WTC11 (cell line): ENCODE measurements around the gene SH3PXD2A. TPM values are rescaled to one million over a fixed set of nuclear protein-coding genes. Genes with fewer than 3 reads are reported as not detected.

Experiments used
- ATAC-seq: fragments of 200-7000 bp; cut with Tn5 transposase; 2 replicates; pipeline ENCODE4 v1.10.0; 2021; ENCODE audit warnings: mild to moderate bottlenecking, moderate library complexity
- CTCF ChIA-PET: fragments of 300-600 bp; sonication (Branson Sonifier 250); formaldehyde crosslinking; loops from one replicate; lab custom pipeline; 2021; ENCODE audit warnings: antibody characterized with exemption; lab: Charles Lee
- POLR2A ChIA-PET: fragments of 350-600 bp; sonication (Branson Sonifier 250); formaldehyde crosslinking; loops from one replicate; lab custom pipeline; 2021; ENCODE audit warnings: antibody characterized with exemption; lab: Charles Lee
- DNase-seq: peaks from one replicate; pipeline ENCODE4 v3.0.0; 2021; ENCODE audit warnings: low spot score
- H3K27ac Mint-ChIP-seq: 2 replicates; pipeline ENCODE4 v1.8.0; 2021; ENCODE audit warnings: mixed read lengths
- H3K27me3 Mint-ChIP-seq: 2 replicates; pipeline ENCODE4 v1.8.0; 2021; ENCODE audit warnings: low read depth, mild to moderate bottlenecking, moderate library complexity, mixed read lengths
- H3K36me3 Mint-ChIP-seq: 2 replicates; pipeline ENCODE4 v1.8.0; 2021; ENCODE audit warnings: mixed read lengths
- H3K4me1 Mint-ChIP-seq: 2 replicates; pipeline ENCODE4 v1.8.0; 2022; ENCODE audit warnings: mixed read lengths
- H3K4me3 Mint-ChIP-seq: 2 replicates; pipeline ENCODE4 v1.8.0; 2021; ENCODE audit warnings: mild to moderate bottlenecking, moderate library complexity, mixed read lengths
- H3K9me3 Mint-ChIP-seq: 2 replicates; pipeline ENCODE4 v1.8.0; 2021; ENCODE audit warnings: mixed read lengths
- AFF4 ChIP-seq: sonication (generic); formaldehyde crosslinking; IDR thresholded peaks from 2 replicates; pipeline ENCODE4 v1.8.1; 2023; ENCODE audit warnings: mild to moderate bottlenecking, missing genetic modification reagents, borderline replicate concordance
- ATF6 ChIP-seq: sonication (generic); formaldehyde crosslinking; IDR thresholded peaks from 2 replicates; pipeline ENCODE4 v1.8.1; 2023; ENCODE audit warnings: mild to moderate bottlenecking, missing genetic modification reagents
- CREM ChIP-seq: sonication (generic); formaldehyde crosslinking; IDR thresholded peaks from 2 replicates; pipeline ENCODE4 v1.8.1; 2022; ENCODE audit warnings: mild to moderate bottlenecking, missing genetic modification reagents, moderate library complexity
- E2F5 ChIP-seq: sonication (generic); formaldehyde crosslinking; IDR thresholded peaks from 2 replicates; pipeline ENCODE4 v1.8.1; 2022; ENCODE audit warnings: mild to moderate bottlenecking, moderate library complexity, missing genetic modification reagents
- EMX1 ChIP-seq: fragments of 250-450 bp; sonication (Bioruptor Pico); IDR thresholded peaks from 2 replicates; pipeline ENCODE4 v1.8.0; 2021; ENCODE audit warnings: mild to moderate bottlenecking
- ERG ChIP-seq: fragments of 250-450 bp; sonication (Bioruptor Pico); IDR thresholded peaks from 2 replicates; pipeline ENCODE4 v1.8.0; 2021; ENCODE audit warnings: mild to moderate bottlenecking
- FOXK1 ChIP-seq: sonication (generic); formaldehyde crosslinking; IDR thresholded peaks from 2 replicates; pipeline ENCODE4 v1.8.0; 2022; ENCODE audit warnings: mild to moderate bottlenecking, moderate library complexity, missing genetic modification reagents
- GTF2I ChIP-seq: fragments of 250-450 bp; sonication (Bioruptor Pico); conservative IDR thresholded peaks from 2 replicates; pipeline ENCODE4 v1.4.0; 2021; ENCODE audit warnings: mild to moderate bottlenecking
- HMGA2 ChIP-seq: fragments of 250-450 bp; sonication (Bioruptor Pico); IDR thresholded peaks from 2 replicates; pipeline ENCODE4 v1.4.0; 2021; ENCODE audit warnings: mild to moderate bottlenecking, moderate library complexity
- MYBL2 ChIP-seq: sonication (generic); formaldehyde crosslinking; IDR thresholded peaks from 2 replicates; pipeline ENCODE4 v1.8.1; 2023; ENCODE audit warnings: mild to moderate bottlenecking, moderate library complexity, missing genetic modification reagents
- NFATC4 ChIP-seq: fragments of 250-450 bp; sonication (Bioruptor Pico); IDR thresholded peaks from 2 replicates; pipeline ENCODE4 v1.9.0; 2021; ENCODE audit warnings: mild to moderate bottlenecking
- NFYB ChIP-seq: sonication (generic); formaldehyde crosslinking; conservative IDR thresholded peaks from 2 replicates; pipeline ENCODE4 v1.8.0; 2022; ENCODE audit warnings: low read depth, missing genetic modification reagents
- NR2C2 ChIP-seq: sonication (generic); formaldehyde crosslinking; IDR thresholded peaks from 2 replicates; pipeline ENCODE4 v1.8.0; 2022; ENCODE audit warnings: mild to moderate bottlenecking, missing genetic modification reagents
- NR3C1 ChIP-seq: sonication (generic); formaldehyde crosslinking; conservative IDR thresholded peaks from 2 replicates; pipeline ENCODE4 v1.8.1; 2023; ENCODE audit warnings: low read depth, mild to moderate bottlenecking, missing genetic modification reagents
- RELA ChIP-seq: sonication (generic); formaldehyde crosslinking; IDR thresholded peaks from 2 replicates; pipeline ENCODE4 v1.8.1; 2022; ENCODE audit warnings: missing genetic modification reagents, mild to moderate bottlenecking, borderline replicate concordance
- SMAD4 ChIP-seq: sonication (generic); formaldehyde crosslinking; IDR thresholded peaks from 2 replicates; pipeline ENCODE4 v1.8.0; 2022; ENCODE audit warnings: mild to moderate bottlenecking, missing genetic modification reagents
- SP1 ChIP-seq: sonication (generic); formaldehyde crosslinking; conservative IDR thresholded peaks from 2 replicates; pipeline ENCODE4 v1.8.1; 2022; ENCODE audit warnings: missing genetic modification reagents
- TCF7 ChIP-seq: sonication (generic); formaldehyde crosslinking; IDR thresholded peaks from 2 replicates; pipeline ENCODE4 v1.8.0; 2022; ENCODE audit warnings: mild to moderate bottlenecking, low read depth, missing genetic modification reagents, moderate library complexity
- USF1 ChIP-seq: sonication (generic); formaldehyde crosslinking; IDR thresholded peaks from 2 replicates; pipeline ENCODE4 v1.8.0; 2022; ENCODE audit warnings: mild to moderate bottlenecking, missing genetic modification reagents
- USF2 ChIP-seq: sonication (generic); formaldehyde crosslinking; IDR thresholded peaks from 2 replicates; pipeline ENCODE4 v1.8.1; 2023; ENCODE audit warnings: mild to moderate bottlenecking, missing genetic modification reagents, moderate library complexity
- ZBTB21 ChIP-seq: sonication (generic); formaldehyde crosslinking; IDR thresholded peaks from 2 replicates; pipeline ENCODE4 v1.8.1; 2023; ENCODE audit warnings: mild to moderate bottlenecking, missing genetic modification reagents, borderline replicate concordance
- ZNF219 ChIP-seq: sonication (generic); formaldehyde crosslinking; IDR thresholded peaks from 2 replicates; pipeline ENCODE4 v1.8.0; 2023; ENCODE audit warnings: missing genetic modification reagents, mild to moderate bottlenecking, borderline replicate concordance
- ZNF396 ChIP-seq: fragments of 250-450 bp; sonication (Bioruptor Pico); IDR thresholded peaks from 2 replicates; pipeline ENCODE4 v1.8.0; 2021; ENCODE audit warnings: mild to moderate bottlenecking, moderate library complexity, borderline replicate concordance
- ZNF416 ChIP-seq: fragments of 250-450 bp; sonication (Bioruptor Pico); IDR thresholded peaks from 2 replicates; pipeline ENCODE4 v1.9.0; 2021; ENCODE audit warnings: mild to moderate bottlenecking, inconsistent platforms
- total RNA-seq: library from RNA; stranded (reverse); gene quantifications from 3 replicates; pipeline ENCODE4 v1.2.3, GENCODE V29; 2021

Gene SH3PXD2A
- total RNA-seq, 1 experiment from 2014 or later, result 15.7 TPM

GRCh38 chr10:103802081-103802480 lies 53.3 kb downstream of the SH3PXD2A start (continued):
- no peak for TF ChIP-seq ZBTB21
- TF ChIP-seq NFYB, result no peak
- TF ChIP-seq AFF4, result no peak
- TF ChIP-seq E2F5, result no peak
- no peak for TF ChIP-seq SP1 (CRISPR knock-in tag)

GRCh38 chr10:103800789-103801540 lies 54.4 kb downstream of the SH3PXD2A start:
- no peaks in the 10 kb centered on the region for H3K9me3 Mint-ChIP-seq
- H3K27ac Mint-ChIP-seq, result no peak overlapping the region
- no peaks in the 10 kb centered on the region; the same call in 1 of the 2 replicates for H3K27me3 Mint-ChIP-seq
- H3K36me3 Mint-ChIP-seq, result peaks cover 8% of the 10 kb centered on the region
- ChIA-PET CTCF (interaction anchor here (1.5 kb wide), 1 partner anchor 9 kb away, joined by 3 read pairs; no protein-coding TSS in a partner anchor), POLR2A (no interaction called here)
- H3K4me1 Mint-ChIP-seq, result peaks cover 32% of the 10 kb centered on the region
- ATAC-seq (no peak), DNase-seq (no peak)
- no peak overlapping the region for H3K4me3 Mint-ChIP-seq
- TF ChIP-seq ZNF416 (CRISPR knock-in tag) (no peak), NR3C1 (CRISPR knock-in tag) (no peak), GTF2I (no peak), HMGA2 (CRISPR knock-in tag) (no peak), RELA (CRISPR knock-in tag) (no peak), NFYB (no peak), CREM (CRISPR knock-in tag) (no peak), EMX1 (CRISPR knock-in tag) (no peak), SMAD4 (CRISPR knock-in tag) (no peak)
- TF ChIP-seq, all 79 proteins: peak for 0

GRCh38 chr10:103800089-103800488 lies 55.3 kb downstream of the SH3PXD2A start:
- Mint-ChIP-seq H3K27me3 (no peaks in the 10 kb centered on the region; the same call in 1 of the 2 replicates), H3K4me1 (peaks cover 27% of the 10 kb centered on the region), H3K4me3 (no peak overlapping the region), H3K27ac (no peak overlapping the region), H3K9me3 (no peaks in the 10 kb centered on the region), H3K36me3 (peaks cover 8% of the 10 kb centered on the region)
- DNase-seq (no peak), ATAC-seq (no peak)
- POLR2A ChIA-PET, result no interaction called here
- CTCF ChIA-PET, result no interaction called here
- TF ChIP-seq FOXK1 (CRISPR knock-in tag) (no peak), E2F5 (no peak), ERG (no peak), EMX1 (CRISPR knock-in tag) (no peak), TCF7 (CRISPR knock-in tag) (no peak), ZNF219 (CRISPR knock-in tag) (no peak), ZNF396 (CRISPR knock-in tag) (no peak), ATF6 (no peak), USF1 (CRISPR knock-in tag) (0 out of 2 replicates have a peak, but pooled peaks have one; percentile 34), NFYB (peak; percentile 43), NR2C2 (CRISPR knock-in tag) (no peak), USF2 (CRISPR knock-in tag) (peak; percentile 65), MYBL2 (CRISPR knock-in tag) (no peak), NFATC4 (no peak)
